Activated T-helper 1 cell treated with Interleukin-2 at 50 U/mL for 16 hours (primary cell): ENCODE data around the gene PTPRG.

ENCODE experiments used
- DNase-seq: peaks from one replicate; pipeline ENCODE4 v3.0.0-alpha.2; 2020; ENCODE audit warnings: low read depth

The PTPRG gene

GRCh38 chr3:61589856-61590255, 28.5 kb downstream of the PTPRG start:
- no peak for DNase-seq

DNA sequence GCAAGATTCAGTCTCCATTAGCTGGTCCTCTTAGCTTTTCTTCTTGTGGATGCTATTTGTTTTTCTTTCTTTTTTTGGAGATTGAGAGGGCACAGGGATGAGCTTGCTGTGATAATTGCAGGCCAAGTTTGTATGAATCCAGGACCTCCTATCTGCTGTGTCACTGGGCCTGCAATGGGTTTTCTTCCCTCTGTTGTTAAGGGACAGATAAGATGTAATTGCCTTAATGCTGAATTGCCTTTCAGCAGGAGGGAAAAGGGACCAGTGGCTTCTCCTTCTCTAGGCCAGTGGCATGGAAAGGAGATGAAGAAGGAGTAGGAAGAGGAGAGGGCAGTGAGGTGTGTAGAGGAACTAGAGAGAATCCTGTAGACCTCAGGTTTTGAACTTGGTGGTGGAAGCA, 29.9 kb downstream of the PTPRG start:
- no peak for DNase-seq

GRCh38 chr3:61593446-61594029, 32.2 kb downstream of the PTPRG start:
- DNase-seq: no peak

- no peak for DNase-seq
Measured at GRCh38 chr3:61594144-61594963, 33.0 kb downstream of the PTPRG start.

GRCh38 chr3:61594964-61595285, 33.6 kb downstream of the PTPRG start:
- no peak for DNase-seq

DNA sequence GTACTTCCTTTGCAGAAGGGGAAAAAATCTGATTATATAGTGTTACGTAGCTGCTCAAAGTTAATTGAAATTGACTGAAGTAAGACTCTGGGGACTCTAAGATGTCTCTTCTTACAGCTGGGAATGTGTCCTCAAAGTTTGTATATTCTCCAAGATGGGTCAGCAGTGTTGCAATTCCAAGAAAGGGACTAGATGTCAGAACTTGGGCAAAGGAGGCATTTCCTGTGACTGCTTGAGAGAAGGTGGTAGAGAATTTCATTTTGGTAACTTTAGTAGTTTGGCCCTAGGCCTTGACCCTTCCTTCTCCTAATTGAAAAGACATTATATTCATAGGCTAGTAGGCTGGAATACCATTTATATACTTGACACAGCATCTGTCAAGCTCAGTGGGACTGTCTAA, 33.9 kb downstream of the PTPRG start:
- no peak for DNase-seq

GRCh38 chr3:61595826-61596225, 34.5 kb downstream of the PTPRG start:
- DNase-seq: no peak

GRCh38 chr3:61597906-61598305, 36.5 kb downstream of the PTPRG start:
- DNase-seq: no peak

DNA sequence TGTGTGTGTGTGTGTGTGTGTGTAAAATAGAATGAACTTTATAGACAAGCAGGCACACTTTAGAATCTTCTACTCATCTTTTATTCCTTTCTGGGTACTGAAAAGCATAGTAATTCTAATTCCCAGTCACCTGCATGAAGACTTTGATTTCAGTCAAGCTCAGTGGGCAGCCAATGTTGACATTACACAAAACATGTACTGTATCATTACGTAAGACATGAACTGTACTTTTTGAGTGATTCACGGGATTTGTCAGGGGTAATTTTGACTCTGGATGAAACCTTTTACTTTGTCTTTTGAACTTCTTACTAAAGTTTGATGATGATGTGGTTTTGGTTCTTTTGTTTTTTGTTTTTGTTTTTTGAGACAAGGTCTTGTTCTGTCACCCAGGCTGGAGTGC, 38.8 kb downstream of the PTPRG start:
- DNase-seq: no peak

DNA sequence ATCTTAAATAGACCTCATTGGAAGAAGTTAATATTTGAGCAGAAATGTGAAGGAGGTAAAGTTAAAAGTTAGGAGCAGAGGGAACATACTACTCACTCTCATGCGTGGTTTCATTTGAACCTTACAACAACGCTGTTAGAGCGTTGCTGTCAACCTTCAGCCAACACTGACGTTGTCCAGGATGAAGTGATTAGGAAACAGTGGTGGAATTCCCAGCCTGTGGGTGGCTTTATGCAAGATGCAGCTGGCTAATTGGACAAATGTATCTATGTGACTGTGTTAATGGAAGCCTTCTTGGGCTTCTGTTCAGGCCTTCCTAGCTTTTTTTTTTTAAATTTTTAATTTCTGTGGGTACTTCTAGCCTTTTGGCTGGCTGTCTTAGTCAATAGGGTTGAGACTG, 40.5 kb downstream of the PTPRG start:
- DNase-seq: no peak

DNA sequence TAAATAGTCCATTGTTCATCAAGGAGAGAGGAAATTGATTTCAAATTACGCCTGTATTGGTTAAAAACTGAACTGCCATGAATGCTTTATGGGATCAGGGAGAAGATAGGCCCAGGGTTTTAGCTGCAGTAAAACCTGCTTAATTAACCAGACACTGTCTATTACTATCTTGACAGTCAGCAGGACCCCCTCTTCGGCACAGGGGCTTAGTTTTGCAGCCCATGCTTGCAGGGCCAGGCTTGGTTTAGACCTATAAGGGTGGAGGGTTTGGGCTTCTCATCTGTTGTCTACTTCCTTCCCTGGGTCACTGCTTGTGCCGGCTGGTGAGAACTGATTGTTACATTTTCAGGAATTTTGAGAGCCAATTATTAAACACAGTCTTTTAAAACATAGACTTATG, 41.1 kb downstream of the PTPRG start:
- no peak for DNase-seq

DNA sequence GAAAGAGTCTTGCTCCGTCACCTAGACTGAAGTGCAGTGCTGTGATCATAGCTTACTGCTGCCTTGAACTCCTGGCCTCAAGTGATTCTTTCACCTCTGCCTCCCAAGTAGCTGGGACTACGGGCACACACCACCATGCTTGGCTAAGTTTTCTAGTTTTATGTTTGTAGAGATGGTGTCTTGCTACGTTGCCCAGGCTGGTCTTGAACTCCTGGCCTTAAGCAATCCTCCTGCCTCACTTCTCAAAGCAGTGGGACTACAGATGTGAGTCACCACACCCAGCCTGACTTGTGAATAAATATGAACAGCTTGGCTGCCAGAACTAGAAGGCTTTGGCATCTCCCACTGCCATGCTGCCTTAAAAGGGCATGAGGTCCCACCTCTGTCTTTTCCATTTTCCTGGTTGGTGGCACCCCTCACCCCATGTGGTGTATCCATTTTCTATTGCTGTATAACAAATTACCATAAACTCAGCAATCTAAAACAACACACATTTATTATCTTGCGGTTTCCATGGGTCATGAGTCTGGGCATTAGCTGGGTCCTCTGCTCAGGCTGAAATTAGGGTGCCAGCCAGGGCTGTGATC, 44.3 kb downstream of the PTPRG start:
- no peak for DNase-seq

DNA sequence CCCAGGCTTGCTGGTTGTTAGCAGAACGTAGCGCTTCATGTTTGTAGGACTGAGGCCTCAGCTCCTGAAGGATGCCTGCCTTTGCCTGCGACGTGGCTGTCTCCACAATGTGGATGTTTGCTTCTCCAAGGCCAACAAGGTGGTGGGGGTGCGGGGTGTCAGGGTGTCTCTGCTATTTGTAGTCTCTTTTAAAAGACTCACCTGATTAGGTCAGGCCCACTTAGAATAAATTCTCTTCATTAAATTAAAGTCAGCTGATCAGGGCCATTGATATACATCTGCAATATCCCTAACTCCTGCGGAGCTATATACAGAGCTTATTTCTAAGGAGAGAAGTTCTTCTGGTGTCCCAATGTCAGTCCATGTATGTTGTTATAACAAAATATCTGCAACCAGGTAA, 44.8 kb downstream of the PTPRG start:
- DNase-seq: no peak

- DNase-seq: no peak
Measured at GRCh38 chr3:61608072-61608471, 46.7 kb downstream of the PTPRG start.

GRCh38 chr3:61608711-61609110, 47.3 kb downstream of the PTPRG start:
- DNase-seq: no peak

GRCh38 chr3:61610316-61610715, 48.9 kb downstream of the PTPRG start:
- DNase-seq: no peak

DNA sequence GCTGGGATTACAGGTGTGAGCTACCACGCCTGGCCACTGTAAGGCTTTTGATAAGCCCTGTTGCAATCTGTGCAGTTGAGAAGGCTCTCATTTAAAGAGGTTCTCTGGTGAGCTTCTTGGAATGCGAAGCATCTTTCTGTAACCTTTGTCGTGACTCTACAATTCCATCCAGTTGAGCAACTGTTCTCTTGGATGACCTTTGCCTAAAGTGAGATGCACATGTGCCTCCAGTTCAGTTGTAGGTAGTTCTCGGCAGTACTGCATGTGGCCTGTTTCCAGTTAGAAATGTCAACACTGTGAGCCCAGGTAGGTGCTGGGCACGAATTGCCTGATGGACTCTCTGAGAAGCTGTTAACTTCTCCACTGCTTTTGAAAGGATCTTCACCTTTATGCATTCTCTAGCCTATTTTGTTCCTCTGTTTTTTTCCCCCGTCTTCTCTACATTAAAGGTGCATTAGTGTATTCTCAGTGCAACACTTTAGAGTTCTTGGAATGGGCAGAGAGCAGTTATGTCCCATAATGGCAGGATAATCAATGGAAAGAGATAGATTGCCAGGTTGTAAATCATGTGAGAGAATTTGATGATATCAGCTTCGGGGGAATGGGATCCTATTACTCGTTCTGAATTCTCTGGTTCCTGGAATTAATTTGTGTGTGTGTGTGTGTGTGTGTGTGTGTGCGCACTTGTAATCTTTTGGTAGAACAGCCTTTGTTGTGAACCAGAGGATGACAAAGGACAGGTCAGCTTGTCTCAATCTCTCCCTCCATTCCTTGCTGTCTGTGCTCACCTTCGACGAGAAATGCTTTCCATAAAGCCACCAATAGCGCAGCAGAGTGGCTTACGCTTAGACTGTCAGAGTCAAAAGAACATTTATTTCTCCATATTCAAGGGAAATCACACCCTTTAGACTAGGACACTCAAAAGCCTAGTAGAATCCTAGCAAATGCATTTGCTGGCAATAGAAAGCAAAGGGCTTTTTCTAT, 51.1 kb downstream of the PTPRG start:
- no peak for DNase-seq

- no peak for DNase-seq
Measured at GRCh38 chr3:61613666-61614065, 52.3 kb downstream of the PTPRG start.

GRCh38 chr3:61615643-61616042, 54.3 kb downstream of the PTPRG start:
- no peak for DNase-seq

DNA sequence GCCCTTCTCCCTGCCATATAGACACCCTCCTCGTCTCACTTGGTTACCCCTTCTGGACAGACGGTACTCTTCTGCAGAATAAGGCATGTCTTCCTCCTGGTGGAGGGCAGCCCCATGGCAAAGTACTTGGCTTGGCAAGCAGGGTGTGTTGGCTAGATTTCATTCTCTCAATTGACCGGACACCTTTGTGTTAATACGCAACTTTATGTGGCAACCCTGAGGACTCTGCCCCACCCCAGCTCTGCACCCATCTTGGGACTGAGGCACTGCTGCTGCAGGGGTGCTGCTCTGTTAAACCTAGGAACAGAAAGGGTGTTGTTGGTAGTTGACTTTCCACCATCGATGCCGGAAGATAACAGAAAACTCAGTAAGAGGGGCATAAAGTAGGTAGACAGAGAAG, 55.2 kb downstream of the PTPRG start:
- no peak for DNase-seq

DNA sequence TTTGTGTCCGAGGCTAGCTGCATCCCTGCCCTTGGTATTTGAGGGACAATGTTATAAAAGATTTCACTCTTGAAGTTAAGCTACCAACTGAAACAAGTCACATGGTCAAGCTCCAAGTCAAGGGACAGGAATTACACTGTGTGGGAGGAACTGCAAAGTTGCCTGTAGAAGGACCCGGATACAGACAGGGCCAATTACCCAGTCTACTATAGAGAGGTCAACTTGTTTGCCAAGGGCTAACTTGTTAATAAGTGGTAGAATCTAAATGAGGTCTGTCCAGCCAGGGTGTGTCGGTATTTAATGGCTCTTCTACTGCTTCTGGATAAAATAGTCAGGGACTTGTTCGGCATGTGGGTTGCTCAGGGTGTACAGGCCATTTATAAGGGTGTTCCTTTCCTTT, 55.7 kb downstream of the PTPRG start:
- DNase-seq: no peak

GRCh38 chr3:61617651-61618050, 56.3 kb downstream of the PTPRG start:
- no peak for DNase-seq

DNA sequence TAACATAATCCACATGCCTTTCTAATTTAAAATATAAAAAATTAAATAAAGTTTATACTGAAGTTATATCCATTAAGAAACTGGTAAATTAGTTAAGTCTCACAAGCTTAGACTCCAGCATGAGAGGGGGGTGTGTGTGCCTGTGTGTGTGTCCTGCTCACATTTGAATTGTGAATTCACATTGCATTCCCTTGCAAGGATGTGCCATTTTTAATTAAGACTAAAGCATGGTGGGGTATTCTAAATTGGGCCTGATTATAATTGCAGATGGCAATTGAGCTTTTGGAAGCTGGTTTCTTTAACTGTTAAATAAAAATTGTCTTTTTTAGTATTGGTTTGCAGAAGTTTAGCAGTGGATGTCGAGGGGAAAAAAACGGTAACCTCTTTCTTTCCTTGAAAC, 56.9 kb downstream of the PTPRG start:
- no peak for DNase-seq
